HG03432 (cell line): Measurements from ENCODE around the gene CRLF2.
"Not testable (repeated sequence)": the region's sequence is repeated elsewhere in the genome, so short reads cannot be mapped to it uniquely, and the experiment has no call there.

Experiments
- ATAC-seq: cut with Tn5 transposase; IDR thresholded peaks from one replicate; pipeline ENCODE4 v1.9.1; 2021; ENCODE audit warnings: mild to moderate bottlenecking, moderate library complexity; ENCODE audit not compliant: unreplicated experiment

The CRLF2 gene

DNA sequence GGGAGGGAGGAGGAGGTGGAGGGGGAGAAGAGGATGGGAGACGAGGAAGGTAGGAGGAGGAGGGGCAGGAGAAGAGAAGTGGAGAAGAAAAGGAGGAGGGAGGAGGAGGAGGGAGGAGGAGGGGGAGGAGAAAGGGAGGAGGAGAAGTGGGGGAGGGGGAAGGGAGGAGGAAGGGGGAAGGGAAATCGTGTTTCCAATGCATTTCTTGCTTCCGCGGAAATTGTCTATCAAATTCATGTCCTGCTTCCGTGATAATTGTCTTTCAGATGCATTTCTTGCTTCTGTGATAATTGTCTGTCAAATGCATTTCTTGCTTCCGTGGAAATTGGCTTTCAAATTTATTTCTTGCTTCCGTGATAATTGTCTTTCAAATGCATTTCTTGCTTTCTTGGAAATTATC lies 43.3 kb downstream of the CRLF2 start:
- no peak for ATAC-seq

DNA sequence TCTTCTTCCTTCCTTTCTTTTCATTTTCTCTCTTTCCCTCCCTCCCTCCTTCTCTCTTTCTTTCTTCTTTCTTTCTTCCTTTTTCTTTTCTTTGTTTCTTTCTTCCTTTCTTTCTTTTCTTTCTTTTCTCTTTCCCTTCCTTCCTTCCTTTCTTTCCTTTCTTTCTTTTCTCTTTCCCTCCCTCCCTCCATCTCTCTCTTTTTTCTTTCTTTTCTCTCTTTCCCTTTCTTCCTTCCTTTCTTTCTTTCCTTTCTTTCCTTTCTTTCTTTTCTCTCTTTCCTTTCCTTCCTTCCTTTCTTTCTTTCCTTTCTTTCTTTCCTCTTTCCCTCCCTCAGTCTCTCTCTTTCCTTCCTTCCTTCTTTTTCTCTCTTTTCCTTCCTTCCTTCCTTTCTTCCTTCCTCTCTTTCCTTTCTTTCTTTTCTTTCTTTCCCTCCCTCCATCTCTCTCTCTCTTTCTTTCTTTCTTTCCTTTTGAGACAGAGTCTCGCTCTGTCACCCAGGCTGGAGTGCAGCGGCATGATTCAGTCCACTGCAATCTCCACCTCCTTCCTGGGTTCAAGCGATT lies 44.4 kb downstream of the CRLF2 start:
- ATAC-seq: no peak

DNA sequence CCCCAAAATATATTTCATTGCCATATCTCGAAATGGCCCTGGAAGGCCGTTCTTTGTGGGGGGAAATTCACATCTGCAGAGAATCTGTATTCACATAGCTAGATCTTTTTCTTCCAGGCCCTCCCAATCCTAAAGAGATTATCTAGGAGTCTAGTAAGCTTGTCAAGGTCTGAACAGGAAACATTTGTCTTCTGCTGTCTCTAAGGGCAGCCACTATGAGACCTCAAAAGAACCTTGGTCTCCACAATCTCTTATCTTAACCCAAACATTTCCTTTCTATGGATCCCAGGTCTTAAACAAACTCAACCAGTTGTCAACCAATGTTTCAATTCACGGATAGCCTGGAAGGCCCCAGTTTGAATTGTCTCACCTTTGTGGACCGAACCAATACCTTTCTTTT lies 45.0 kb downstream of the CRLF2 start:
- no peak for ATAC-seq

DNA sequence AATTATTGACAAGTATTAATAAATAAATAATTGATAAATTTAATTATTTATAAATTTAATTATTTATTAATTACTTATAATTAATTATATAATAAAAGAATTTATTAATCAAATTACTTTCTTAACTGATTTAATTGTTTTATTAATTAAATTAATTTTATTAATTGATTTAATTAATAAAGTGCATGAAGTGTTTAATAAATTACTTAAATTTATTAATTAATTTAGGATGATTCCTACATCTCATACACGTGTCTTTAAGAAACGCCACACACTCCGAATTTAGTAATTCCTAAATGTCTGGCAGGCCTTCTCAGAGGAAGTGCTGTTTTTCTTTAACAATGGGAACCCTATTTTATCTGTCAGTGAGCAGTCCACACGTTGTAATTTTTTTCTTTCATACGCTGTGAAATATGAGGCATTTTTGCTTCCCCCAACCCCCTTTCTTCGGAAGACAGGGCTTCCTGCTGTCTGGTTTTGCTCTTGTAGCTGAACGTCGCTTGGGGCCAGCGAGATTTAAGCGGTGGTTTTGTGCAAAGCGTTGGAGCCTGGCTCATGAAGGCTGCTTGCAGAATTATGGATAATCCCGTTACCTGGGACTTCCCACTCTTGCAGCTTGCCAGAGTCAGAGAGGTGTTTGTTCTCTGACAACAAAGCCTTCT lies 46.8 kb downstream of the CRLF2 start:
- no peak for ATAC-seq

DNA sequence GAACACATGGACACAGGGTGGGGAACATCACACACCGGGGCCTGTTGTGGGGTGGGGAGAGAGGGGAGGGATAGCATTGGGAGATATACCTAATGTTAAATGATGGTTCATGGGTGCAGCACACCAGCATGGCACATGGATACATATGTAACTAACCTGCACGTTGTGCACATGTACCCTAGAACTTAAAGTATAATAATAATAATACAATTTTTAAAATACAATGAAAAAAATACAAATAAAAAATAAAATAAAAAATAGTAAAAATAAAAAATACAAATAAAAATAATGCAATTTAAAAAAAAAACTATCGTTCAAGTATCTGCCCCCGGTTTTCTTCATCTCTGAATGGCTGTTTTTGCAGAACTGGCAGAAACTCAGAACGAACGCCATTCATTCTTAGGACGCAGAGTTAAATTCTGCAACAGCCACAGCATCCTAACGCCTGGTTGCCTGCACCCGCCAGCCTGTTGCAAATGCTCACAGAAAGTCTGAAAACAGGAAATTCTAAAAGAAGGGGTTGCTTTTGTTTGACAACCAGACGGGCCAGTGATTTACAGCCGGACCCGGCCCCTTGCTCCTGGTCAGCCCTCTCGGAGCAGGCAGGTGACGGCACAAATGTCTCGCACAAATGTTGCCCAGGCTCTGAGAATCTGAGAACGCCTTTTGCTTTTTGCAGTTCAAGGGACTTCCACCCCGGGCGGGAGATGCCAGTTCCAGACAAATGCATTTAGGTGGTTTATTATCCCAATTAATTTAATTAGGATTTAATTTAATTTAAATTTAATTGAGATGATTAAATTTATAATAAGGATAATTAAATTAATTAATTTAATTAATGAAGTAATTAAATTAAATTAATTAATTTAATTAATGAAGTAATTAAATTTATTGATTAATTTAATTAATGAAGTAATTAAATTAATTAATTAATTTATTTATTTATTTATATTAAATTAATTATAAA lies 47.8 kb downstream of the CRLF2 start:
- ATAC-seq: peak; percentile 40

DNA sequence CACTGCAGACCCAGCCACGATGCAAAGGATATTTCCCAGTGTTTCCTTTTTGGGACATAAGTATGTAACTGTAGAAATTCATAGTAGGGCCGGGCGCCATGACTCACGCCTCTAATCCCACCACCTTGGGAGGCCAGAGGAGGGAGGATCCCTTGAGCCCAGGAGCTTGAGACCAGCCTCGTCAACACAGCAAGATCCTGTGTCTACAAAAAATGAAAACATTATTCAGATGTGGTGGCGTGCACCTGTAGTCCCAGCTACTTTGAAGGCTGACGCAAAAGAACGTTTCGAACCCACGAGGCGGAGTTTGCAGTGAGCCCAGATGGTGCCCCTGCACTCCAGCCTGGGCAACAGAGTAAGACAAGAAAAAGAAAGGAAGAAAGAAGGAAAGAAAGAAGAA lies 49.2 kb downstream of the CRLF2 start:
- ATAC-seq: no peak

DNA sequence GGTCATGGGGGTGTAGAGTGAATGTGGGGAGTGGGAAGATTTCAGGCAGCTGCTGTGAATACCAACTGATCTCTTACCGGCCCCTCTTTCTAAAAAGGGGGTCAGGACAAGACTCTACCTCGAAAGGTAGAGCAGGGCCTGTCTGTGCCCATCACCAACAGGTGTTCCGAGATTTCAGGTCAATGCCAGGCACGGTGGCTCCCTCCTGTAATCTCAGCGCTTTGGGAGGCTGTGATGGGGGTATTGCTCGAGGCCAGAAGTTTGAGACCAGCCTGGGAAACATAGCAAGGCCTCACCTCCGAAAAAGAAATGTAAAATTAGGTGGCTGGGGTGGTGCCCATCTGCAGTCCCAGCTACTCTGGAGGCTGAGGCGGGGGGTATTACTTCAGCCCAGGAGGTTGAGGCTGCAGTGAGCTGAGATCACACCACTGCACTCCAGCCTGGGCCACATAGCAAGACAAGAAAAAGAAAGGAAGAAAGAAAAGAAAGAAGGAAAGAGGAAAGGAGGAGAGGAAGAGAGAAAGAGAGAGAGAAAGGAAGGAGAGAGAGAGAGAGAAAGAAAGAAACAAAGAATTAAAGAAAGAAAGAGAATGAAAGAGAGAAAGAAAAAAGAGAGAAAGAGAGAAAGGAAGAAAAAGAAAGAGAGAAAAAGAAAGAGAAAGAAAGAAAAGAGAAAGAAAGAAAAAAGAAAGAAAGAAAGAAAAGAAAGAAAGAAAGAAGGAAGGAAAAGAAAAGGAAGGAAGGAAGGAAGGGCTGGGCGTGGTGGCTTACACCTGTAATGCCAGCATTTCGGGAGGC lies 50.1 kb downstream of the CRLF2 start:
- no peak for ATAC-seq

DNA sequence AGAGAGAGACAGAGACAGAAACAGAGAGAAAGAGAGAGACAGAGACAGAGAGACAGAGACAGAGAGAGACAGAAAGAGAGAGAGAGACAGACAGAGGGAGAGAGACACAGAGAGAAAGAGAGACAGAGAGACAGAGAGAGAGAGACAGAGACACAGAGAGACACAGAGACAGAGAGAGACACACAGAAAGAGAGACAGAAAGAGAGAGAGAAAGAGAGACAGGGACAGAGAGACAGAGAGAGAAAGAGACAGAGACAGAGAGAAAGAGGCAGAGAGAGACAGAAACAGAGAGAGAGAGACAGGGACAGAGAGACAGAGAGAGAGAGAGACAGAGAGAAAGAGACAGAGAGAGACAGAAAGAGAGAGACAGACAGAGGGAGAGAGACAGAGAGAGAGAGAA lies 52.9 kb downstream of the CRLF2 start:
- ATAC-seq: no peak

DNA sequence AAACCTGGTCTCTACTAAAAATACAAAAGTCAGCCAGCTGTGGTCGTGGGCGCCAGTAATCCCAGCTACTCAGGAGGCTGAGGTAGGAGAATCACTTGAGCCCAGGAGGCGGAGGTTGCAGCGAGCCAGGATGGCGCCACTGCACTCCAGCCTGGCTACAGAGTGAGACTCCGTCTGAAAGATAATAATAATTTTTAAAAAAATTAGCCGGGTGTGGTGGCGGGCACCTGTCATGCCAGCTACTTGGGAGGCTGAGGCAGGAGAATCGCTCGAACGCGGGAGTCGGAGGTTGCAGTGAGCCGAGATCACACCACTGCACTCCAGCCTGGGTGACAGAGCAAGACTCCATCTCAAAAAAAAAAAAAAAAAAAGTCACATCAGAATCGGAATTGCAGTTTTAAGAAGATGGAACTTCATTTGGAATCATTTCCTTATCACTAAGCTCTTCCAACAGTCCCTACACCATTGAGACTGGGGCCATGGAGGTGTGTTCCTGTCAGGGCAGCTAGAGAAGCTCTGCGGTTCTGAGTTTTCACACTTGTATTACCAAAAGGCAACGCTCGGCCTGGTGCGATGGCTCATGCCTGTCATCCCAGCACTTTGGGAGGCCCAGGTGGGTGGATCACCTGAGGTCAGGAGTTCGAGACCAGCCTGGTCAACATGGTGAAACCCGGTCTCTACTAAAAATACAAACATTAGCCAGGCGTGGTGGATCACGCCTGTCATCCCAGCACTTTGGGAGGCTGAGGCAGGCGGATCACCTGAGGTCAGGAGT lies 55.6 kb downstream of the CRLF2 start:
- not testable (repeated sequence) for ATAC-seq

DNA sequence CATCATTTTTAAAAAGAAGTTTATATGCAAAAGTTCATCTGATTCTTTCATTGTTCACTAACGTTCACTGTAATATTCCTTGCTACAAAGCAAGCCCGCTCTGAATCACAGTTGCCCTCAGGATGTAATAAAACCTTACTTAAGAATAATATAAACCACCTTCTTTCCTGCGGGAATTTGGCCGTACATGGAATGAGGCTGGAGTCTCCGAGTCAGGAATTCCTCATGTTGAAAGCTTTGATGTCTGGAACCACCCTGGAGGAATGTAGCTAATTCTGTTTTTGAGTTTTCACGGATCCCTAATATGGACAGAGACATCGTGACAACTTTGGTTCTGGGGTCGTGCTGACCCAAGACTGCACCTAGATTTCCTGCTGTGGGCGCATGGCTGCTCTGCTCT lies 58.5 kb downstream of the CRLF2 start:
- no peak for ATAC-seq

DNA sequence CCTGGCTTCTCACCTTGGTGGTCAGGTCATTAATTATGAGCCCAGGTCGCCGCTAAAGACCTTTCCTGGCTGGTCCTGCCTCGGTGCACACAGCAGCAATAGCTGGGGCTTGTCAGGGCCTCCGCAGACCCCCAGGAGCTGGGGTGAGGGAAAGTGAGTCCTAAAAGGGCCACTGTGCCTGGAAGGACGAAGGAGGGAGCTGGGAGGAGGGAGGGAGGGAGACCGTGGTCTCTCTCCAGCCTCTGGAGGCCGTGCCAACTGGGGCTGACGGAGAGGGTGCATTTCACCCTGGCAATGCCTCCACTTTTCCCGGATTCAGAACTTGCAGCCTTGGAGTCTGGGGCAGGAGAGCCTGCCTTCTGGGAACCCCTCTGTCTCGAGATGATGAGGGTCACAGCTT lies 60.4 kb downstream of the CRLF2 start:
- no peak for ATAC-seq

DNA sequence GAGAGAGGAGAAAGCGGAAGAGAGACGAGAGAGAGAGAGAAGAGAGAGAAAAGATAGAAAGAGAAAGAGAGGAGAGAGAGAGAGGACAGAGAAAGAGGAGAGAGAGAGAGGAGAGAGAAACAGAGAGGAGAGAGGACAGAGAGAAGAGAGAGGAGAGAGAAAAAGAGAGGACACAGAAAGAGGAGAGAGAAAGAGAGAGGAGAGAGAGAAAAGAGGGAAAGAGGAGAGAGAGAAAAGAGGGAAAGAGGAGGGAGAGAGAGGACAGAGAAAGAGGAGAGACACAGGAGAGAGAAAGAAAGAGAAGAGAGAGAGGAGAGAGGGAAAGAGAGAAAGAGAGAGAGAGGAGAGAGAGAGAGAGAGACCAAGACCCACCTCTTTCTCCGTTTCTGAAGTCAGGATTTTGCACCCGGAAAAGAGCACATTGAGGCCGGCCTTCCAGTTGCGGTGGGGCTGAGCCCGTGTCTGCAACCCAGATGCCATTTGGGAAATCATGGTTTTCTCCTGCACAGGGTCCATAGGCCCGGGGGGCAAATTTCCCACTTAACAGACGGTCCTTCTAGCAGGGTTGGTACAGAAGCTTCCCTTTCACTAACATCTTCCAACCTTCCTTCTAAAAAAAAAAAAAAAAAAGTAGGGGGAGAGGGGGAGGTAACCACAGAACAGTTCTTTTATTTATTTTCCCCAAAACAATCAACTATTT lies 60.9 kb downstream of the CRLF2 start:
- no peak for ATAC-seq

DNA sequence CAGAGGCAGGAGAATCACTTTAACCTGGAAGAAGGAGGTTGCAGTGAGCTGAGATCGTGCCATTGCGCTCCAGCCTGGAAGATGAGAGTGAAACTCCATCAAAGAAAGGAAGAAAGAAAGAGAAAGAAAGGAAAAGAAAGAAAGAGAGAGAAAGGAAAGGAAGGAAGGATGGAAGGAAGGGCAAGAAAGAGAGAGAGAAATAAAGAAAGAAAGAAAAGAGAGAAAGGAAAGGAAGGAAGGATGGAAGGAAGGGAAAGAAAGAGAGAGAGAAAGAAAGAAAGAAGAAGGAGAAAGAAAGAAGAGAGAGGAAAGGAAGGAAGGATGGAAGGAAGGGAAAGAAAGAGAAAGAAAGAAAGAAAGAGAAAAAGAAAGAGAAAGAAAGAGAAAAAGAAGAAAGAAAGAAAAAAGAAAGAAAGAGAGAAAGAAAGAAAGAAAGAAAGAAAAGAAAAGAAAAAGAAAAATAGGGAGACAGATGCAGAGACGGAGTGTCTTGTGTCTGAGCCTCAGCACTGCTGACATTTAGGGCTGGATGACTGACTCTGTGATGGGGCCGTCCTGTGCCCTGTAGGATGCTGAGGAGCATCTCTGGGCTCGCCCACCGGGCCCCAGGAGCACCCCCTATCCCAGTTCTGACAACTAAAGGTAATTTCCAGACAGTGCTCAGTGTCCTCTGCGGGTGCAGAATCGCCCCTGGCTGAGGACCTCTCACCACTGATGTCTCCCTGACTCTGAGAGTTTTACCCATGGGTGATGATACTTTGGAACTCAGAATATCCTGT lies 61.7 kb downstream of the CRLF2 start:
- ATAC-seq: no peak

DNA sequence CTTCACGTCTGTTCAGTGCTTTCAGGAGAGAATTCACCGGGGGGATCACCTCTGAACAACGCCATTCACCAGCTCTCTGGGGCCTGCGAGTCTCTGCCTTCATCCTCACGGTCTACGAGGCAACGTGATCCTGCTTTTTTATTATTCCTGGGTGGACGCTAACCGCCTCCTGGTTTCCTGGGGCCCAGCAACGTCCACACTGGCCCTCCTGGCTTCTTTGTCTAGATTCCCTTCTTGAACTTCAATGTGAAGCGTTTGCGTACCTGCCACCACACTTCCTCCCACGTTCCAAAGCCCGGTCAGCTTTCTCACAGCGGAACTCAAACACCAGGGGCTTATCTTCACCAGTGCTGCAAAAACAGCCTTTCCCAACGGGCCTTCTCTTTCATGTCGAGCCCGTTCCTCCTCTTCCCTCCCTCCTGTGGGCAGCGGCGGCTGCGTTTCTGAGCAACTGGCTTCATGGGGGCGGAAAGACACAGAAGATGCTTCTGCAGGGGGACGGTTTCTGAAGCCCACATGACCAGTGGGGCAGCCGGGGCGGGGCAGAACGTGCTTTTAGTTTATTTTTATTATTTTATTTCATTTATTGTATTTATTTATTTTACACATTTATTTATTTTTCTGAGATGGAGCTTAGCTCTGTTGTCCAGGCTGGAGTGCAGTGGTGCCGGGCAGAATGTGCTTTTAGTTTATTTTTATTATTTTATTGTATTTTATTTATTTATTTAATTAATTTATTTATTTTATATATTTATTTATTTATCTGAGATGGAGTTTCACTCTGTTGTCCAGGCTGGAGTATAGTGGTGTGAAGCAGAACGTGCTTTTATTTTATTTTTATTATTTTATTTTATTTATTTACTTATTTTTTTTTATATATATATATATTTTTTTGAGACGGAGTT lies 64.6 kb downstream of the CRLF2 start:
- ATAC-seq: no peak

DNA sequence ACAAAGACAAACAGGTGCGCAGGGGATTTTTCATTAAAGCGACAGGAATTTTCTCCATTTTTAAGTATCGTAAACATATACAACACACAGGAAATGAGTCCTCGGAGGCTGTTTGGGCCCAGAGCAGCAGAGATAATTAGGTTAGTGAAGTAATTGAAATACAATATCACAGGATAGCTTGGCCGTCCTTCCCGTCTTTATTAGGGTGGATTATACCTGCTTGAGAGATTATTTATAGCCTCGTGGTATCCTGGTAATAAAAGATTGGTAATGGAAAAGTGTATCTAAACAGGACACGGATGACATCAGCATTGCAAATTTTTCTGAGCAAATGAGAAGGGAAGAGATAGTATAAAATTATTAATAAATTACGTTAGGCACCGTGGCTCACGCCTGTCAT lies 68.2 kb downstream of the CRLF2 start:
- no peak for ATAC-seq
